DOHH2 (cell line): ENCODE data around the gene ZNF341.

ENCODE experiments used
- CTCF ChIP-seq: fragments of 200-600 bp; sonication (generic); IDR thresholded peaks from one replicate; pipeline ENCODE4 v1.5.1; 2014; ENCODE audit warnings: antibody characterized with exemption, mild to moderate bottlenecking, low read depth, low read length; ENCODE audit not compliant: poor library complexity, severe bottlenecking
- EZH2phosphoT487 ChIP-seq: fragments of 200-600 bp; sonication (generic); IDR thresholded peaks from 2 replicates; pipeline ENCODE4 v1.6.1; 2017; ENCODE audit warnings: borderline replicate concordance, mild to moderate bottlenecking, antibody characterized with exemption, low read length, moderate library complexity, mixed read lengths

- TF ChIP-seq CTCF (no peak), EZH2phosphoT487 (no peak)
Measured at GRCh38 chr20:33772439-33772838, 40.6 kb downstream of the ZNF341 start.
